IgD-negative memory B cell (primary cell): ENCODE results near the gene QRICH1. TPM values are rescaled to one million over a fixed set of nuclear protein-coding genes. Genes with fewer than 3 reads are reported as not detected.

Experiments
- H3K27ac Mint-ChIP-seq, 3 donors: one replicate each; pipeline ENCODE4 v1.8.0; 2020 to 2022; ENCODE audit warnings: mild to moderate bottlenecking in 3 of 3, mixed read lengths in 3 of 3, moderate library complexity in 1 of 3
- H3K27me3 Mint-ChIP-seq: one replicate; pipeline ENCODE4 v1.8.0; 2021; ENCODE audit warnings: mixed read lengths
- H3K36me3 Mint-ChIP-seq: one replicate; pipeline ENCODE4 v1.8.0; 2020; ENCODE audit warnings: mild to moderate bottlenecking, mixed read lengths
- H3K4me1 Mint-ChIP-seq, 3 donors: one replicate each; pipeline ENCODE4 v1.8.0; 2020 to 2022; ENCODE audit warnings: mixed read lengths in 3 of 3, mild to moderate bottlenecking in 1 of 3
- H3K4me3 Mint-ChIP-seq, 4 donors: one replicate each; pipeline ENCODE4 v1.8.0; 2020 to 2022; ENCODE audit warnings: mild to moderate bottlenecking in 4 of 4, mixed read lengths in 4 of 4, moderate library complexity in 3 of 4
- H3K9me3 Mint-ChIP-seq, 3 donors: one replicate each; pipeline ENCODE4 v1.8.0; 2020 to 2021; ENCODE audit warnings: mixed read lengths in 3 of 3, mild to moderate bottlenecking in 1 of 3
- polyA plus RNA-seq: library from polyadenylated mRNA; unstranded; fragments of 300-500 nt; fragmentation: Illumina TruSeq; gene quantifications from one replicate; pipeline ENCODE4 v1.2.3, GENCODE V29; 2021

QRICH1 gene
- polyA plus RNA-seq, 1 donor from 2014 or later = 23.6 TPM

- Mint-ChIP-seq H3K27ac (peak overlapping the region in 2 of 3 donors; percentile 79 to 98), H3K4me1 (peaks cover 13 to 30% (median 17%) of the 10 kb centered on the region in 3 donors), H3K4me3 (peak overlapping the region in 1 of 4 donors; percentile 9), H3K27me3 (no peaks in the 10 kb centered on the region), H3K9me3 (no peaks in the 10 kb centered on the region), H3K36me3 (peaks cover under 1% of the 10 kb centered on the region)
Measured at GRCh38 chr3:49030321-49030720, 63.5 kb downstream of the QRICH1 start.

- Mint-ChIP-seq H3K27me3 (no peaks in the 10 kb centered on the region), H3K4me3 (peak overlapping the region; percentile 85 to 97 (median 94))
Measured at GRCh38 chr3:49029563-49029884, 64.3 kb downstream of the QRICH1 start.

GRCh38 chr3:49028673-49029562 lies 65.0 kb downstream of the QRICH1 start, which contains the start of gene IMPDH2:
TSS of gene IMPDH2 (minus strand) at chr3:49029398. CDS start at chr3:49029350, 48 bp downstream.
- Mint-ChIP-seq H3K4me3 (peak within 1 kb of the TSS; percentile 85 to 97 (median 94)), H3K9me3 (no peaks in the 10 kb centered on the region), H3K27me3 (no peaks in the 10 kb centered on the region), H3K36me3 (no peaks in the 10 kb centered on the region), H3K27ac (peak within 1 kb of the TSS; percentile 79 to 98 (median 91)), H3K4me1 (peaks cover 14 to 37% (median 20%) of the 10 kb centered on the region in 3 donors)

More at GRCh38 chr3:49029563-49029884, 64.3 kb downstream of the QRICH1 start:
- H3K9me3 Mint-ChIP-seq = no peaks in the 10 kb centered on the region
- H3K36me3 Mint-ChIP-seq = no peaks in the 10 kb centered on the region
- peaks cover 14 to 37% (median 20%) of the 10 kb centered on the region in 3 donors for H3K4me1 Mint-ChIP-seq
- H3K27ac Mint-ChIP-seq = peak overlapping the region; percentile 79 to 98 (median 91)

GRCh38 chr3:49028298-49028672 lies 65.6 kb downstream of the QRICH1 start:
- Mint-ChIP-seq H3K4me1 (peaks cover 15 to 38% (median 23%) of the 10 kb centered on the region in 3 donors), H3K4me3 (peak overlapping the region; percentile 85 to 97 (median 94)), H3K27ac (peak overlapping the region; percentile 79 to 98 (median 91)), H3K36me3 (no peaks in the 10 kb centered on the region), H3K9me3 (no peaks in the 10 kb centered on the region), H3K27me3 (no peaks in the 10 kb centered on the region)

- H3K4me1 Mint-ChIP-seq = peaks cover 20 to 42% (median 27%) of the 10 kb centered on the region in 3 donors
- H3K9me3 Mint-ChIP-seq = no peaks in the 10 kb centered on the region
- peak overlapping the region in 2 of 3 donors; percentile 23 to 86 for H3K27ac Mint-ChIP-seq
- H3K27me3 Mint-ChIP-seq = no peaks in the 10 kb centered on the region
- H3K4me3 Mint-ChIP-seq = peak overlapping the region in 1 of 4 donors; percentile 92
- peaks cover 2% of the 10 kb centered on the region for H3K36me3 Mint-ChIP-seq
Measured at GRCh38 chr3:49027634-49028033, 66.2 kb downstream of the QRICH1 start.

- H3K4me1 Mint-ChIP-seq = peaks cover 20 to 42% (median 27%) of the 10 kb centered on the region in 3 donors
- H3K9me3 Mint-ChIP-seq = no peaks in the 10 kb centered on the region
- peak overlapping the region in 2 of 3 donors; percentile 9 to 86 for H3K27ac Mint-ChIP-seq
- H3K27me3 Mint-ChIP-seq = no peaks in the 10 kb centered on the region
- peaks cover 2% of the 10 kb centered on the region for H3K36me3 Mint-ChIP-seq
- peak overlapping the region in 2 of 4 donors; percentile 70 to 92 for H3K4me3 Mint-ChIP-seq
Measured at GRCh38 chr3:49026536-49026935, 67.3 kb downstream of the QRICH1 start.

- peaks cover 2% of the 10 kb centered on the region for H3K36me3 Mint-ChIP-seq
- no peaks in the 10 kb centered on the region for H3K9me3 Mint-ChIP-seq
- H3K4me1 Mint-ChIP-seq = peaks cover 20 to 42% (median 27%) of the 10 kb centered on the region in 3 donors
- no peaks in the 10 kb centered on the region for H3K27me3 Mint-ChIP-seq
- peak overlapping the region in 2 of 4 donors; percentile 76 to 92 for H3K4me3 Mint-ChIP-seq
- peak overlapping the region in 1 of 3 donors; percentile 86 for H3K27ac Mint-ChIP-seq
Measured at GRCh38 chr3:49025793-49026520, 67.9 kb downstream of the QRICH1 start.

GRCh38 chr3:49025005-49025792 lies 68.7 kb downstream of the QRICH1 start:
- Mint-ChIP-seq H3K4me3 (peak overlapping the region in 2 of 4 donors; percentile 76 to 92), H3K27me3 (no peaks in the 10 kb centered on the region), H3K9me3 (no peaks in the 10 kb centered on the region), H3K4me1 (peaks cover 20 to 44% (median 29%) of the 10 kb centered on the region in 3 donors), H3K27ac (peak overlapping the region in 2 of 3 donors; percentile 49 to 86), H3K36me3 (peaks cover 2% of the 10 kb centered on the region)

GRCh38 chr3:49024449-49024848 lies 69.4 kb downstream of the QRICH1 start:
- H3K36me3 Mint-ChIP-seq = peaks cover 2% of the 10 kb centered on the region
- H3K4me1 Mint-ChIP-seq = peaks cover 18 to 49% (median 34%) of the 10 kb centered on the region in 3 donors
- peak overlapping the region in 1 of 3 donors; percentile 16 for H3K27ac Mint-ChIP-seq
- H3K9me3 Mint-ChIP-seq = no peaks in the 10 kb centered on the region
- H3K27me3 Mint-ChIP-seq = no peaks in the 10 kb centered on the region
- H3K4me3 Mint-ChIP-seq = peak overlapping the region in 2 of 4 donors; percentile 25 to 92

GRCh38 chr3:49023775-49024174 lies 70.1 kb downstream of the QRICH1 start:
- Mint-ChIP-seq H3K27ac (peak overlapping the region; percentile 10 to 92 (median 16)), H3K27me3 (no peaks in the 10 kb centered on the region), H3K36me3 (peaks cover 2% of the 10 kb centered on the region), H3K4me1 (peaks cover 16 to 47% (median 29%) of the 10 kb centered on the region in 3 donors), H3K4me3 (peak overlapping the region; percentile 60 to 94 (median 84)), H3K9me3 (no peaks in the 10 kb centered on the region)

- H3K27ac Mint-ChIP-seq = peak overlapping the region; percentile 92 to 97 (median 96)
- no peaks in the 10 kb centered on the region for H3K27me3 Mint-ChIP-seq
- peaks cover 19 to 41% (median 23%) of the 10 kb centered on the region in 3 donors for H3K4me1 Mint-ChIP-seq
- no peaks in the 10 kb centered on the region for H3K9me3 Mint-ChIP-seq
- peaks cover 2% of the 10 kb centered on the region for H3K36me3 Mint-ChIP-seq
- H3K4me3 Mint-ChIP-seq = peak overlapping the region; percentile 92 to 97 (median 94)
Measured at GRCh38 chr3:49022688-49023171, 71.1 kb downstream of the QRICH1 start.

- Mint-ChIP-seq H3K36me3 (peaks cover 2% of the 10 kb centered on the region), H3K9me3 (no peaks in the 10 kb centered on the region), H3K27ac (peak within 1 kb of the TSS; percentile 92 to 97 (median 96)), H3K27me3 (no peaks in the 10 kb centered on the region), H3K4me1 (peaks cover 19 to 41% (median 26%) of the 10 kb centered on the region in 3 donors), H3K4me3 (peak within 1 kb of the TSS; percentile 92 to 98 (median 94))
Measured at GRCh38 chr3:49021813-49022687, 71.8 kb downstream of the QRICH1 start, which contains the start of gene NDUFAF3. TSS of gene NDUFAF3 (plus strand) at chr3:49022121. CDS start at chr3:49022145, 24 bp downstream.

GRCh38 chr3:49021213-49021812 lies 72.6 kb downstream of the QRICH1 start:
- no peaks in the 10 kb centered on the region for H3K27me3 Mint-ChIP-seq
- peak overlapping the region; percentile 92 to 98 (median 94) for H3K4me3 Mint-ChIP-seq
- H3K9me3 Mint-ChIP-seq = no peaks in the 10 kb centered on the region
- H3K27ac Mint-ChIP-seq = peak overlapping the region; percentile 92 to 97 (median 93)
- peaks cover 19 to 36% (median 26%) of the 10 kb centered on the region in 3 donors for H3K4me1 Mint-ChIP-seq
- peaks cover 2% of the 10 kb centered on the region for H3K36me3 Mint-ChIP-seq
